HepG2 (cell line): ENCODE measurements around the gene TTBK2. TPM values are rescaled to one million over a fixed set of nuclear protein-coding genes. Genes with fewer than 3 reads are reported as not detected.
"Not testable (repeated sequence)": the region's sequence is repeated elsewhere in the genome, so short reads cannot be mapped to it uniquely, and the experiment has no call there.

ENCODE experiments used
- ATAC-seq: fragments of 200-7000 bp; cut with Tn5 transposase; 3 replicates; pipeline ENCODE4 v1.9.1; 2020; ENCODE audit warnings: mild to moderate bottlenecking, moderate library complexity
- BruUV-seq: library from RNA; stranded (reverse); fragments of 400-500 nt; replicated peaks from 2 replicates; lab custom pipeline; 2021; lab: Mats Ljungman, UMichigan
- CTCF ChIA-PET: fragments of 300-600 bp; formaldehyde crosslinking; extraction: SDS; loops from one replicate; lab custom pipeline; 2021; ENCODE audit warnings: low total read pairs, inconsistent platforms, low intra/inter-chr PET ratio; lab: Yijun Ruan, JAX
- POLR2A ChIA-PET: fragments of 350-600 bp; sonication (Branson Sonifier 250); formaldehyde crosslinking; loops from one replicate; lab custom pipeline; 2020; ENCODE audit warnings: antibody characterized with exemption, inconsistent platforms; lab: Yijun Ruan, JAX
- DNase-seq: peaks from one replicate; pipeline ENCODE4 v3.0.0-alpha.2; 2015; ENCODE audit warnings: low spot score
- FAIRE-seq: peaks from 3 replicates; lab custom pipeline; 2011; peaks lifted over from hg19 to GRCh38; lab: Jason Lieb, UNC
- H2AFZ ChIP-seq: one replicate; pipeline ENCODE4 v1.6.1; 2011; ENCODE audit warnings: low read length, inconsistent platforms
- H3K27ac ChIP-seq: fragments of 300-600 bp; 3 replicates; pipeline ENCODE4 v1.8.0; 2011; ENCODE audit warnings: mixed run types, mild to moderate bottlenecking, mixed read lengths, low read length, inconsistent platforms; ENCODE audit not compliant: insufficient read depth; ENCODE audit errors: extremely low read length
- H3K27me3 ChIP-seq, 2 experiments: fragments of 200-600 bp in 1 of 2; 2 replicates in 1 of 2; 3 replicates in 1 of 2; pipeline versions ENCODE4 v1.6.0 to v1.8.0; 2011; ENCODE audit warnings: low read length in 2 of 2, mild to moderate bottlenecking in 2 of 2, moderate library complexity in 2 of 2, inconsistent platforms in 1 of 2; ENCODE audit not compliant: insufficient read depth in 2 of 2, control insufficient read depth in 1 of 2
- H3K36me3 ChIP-seq, 2 experiments: fragments of 200-600 bp in 1 of 2; replicated peaks in 1 of 2; 2 replicates in 1 of 2; 3 replicates in 1 of 2; pipeline versions ENCODE4 v1.5.1 to v1.8.0; 2011; ENCODE audit warnings: low read length in 2 of 2, inconsistent platforms in 1 of 2; ENCODE audit not compliant: insufficient read depth in 2 of 2, control insufficient read depth in 1 of 2
- H3K4me1 ChIP-seq: 2 replicates; pipeline ENCODE4 v1.5.1; 2012; ENCODE audit warnings: low read length, inconsistent platforms; ENCODE audit not compliant: insufficient read depth
- H3K4me2 ChIP-seq: 2 replicates; pipeline ENCODE4 v1.6.0; 2011; ENCODE audit warnings: low read depth, low read length, inconsistent platforms
- H3K4me3 ChIP-seq, 3 experiments: fragments of 200-600 bp in 1 of 3; sonication (generic), shearing (Covaris generic) in 1 of 3; replicated peaks in 1 of 3; 2 replicates each; pipeline ENCODE4 v1.5.1; 2011 to 2016; ENCODE audit warnings: low read length in 3 of 3, inconsistent platforms in 2 of 3, low read depth in 2 of 3, mild to moderate bottlenecking in 2 of 3, control low read depth in 1 of 3, mixed read lengths in 1 of 3; ENCODE audit not compliant: insufficient read depth in 1 of 3
- H3K79me2 ChIP-seq: one replicate; pipeline ENCODE4 v1.6.1; 2011; ENCODE audit warnings: low read length, inconsistent platforms; ENCODE audit not compliant: insufficient read depth
- H3K9ac ChIP-seq: 2 replicates; pipeline ENCODE4 v1.6.0; 2011; ENCODE audit warnings: mild to moderate bottlenecking, low read depth, low read length, inconsistent platforms; ENCODE audit not compliant: insufficient read depth
- H3K9me3 ChIP-seq: 2 replicates; pipeline ENCODE4 v1.5.1; 2012; ENCODE audit warnings: mild to moderate bottlenecking, low read length
- H4K20me1 ChIP-seq: 2 replicates; pipeline ENCODE4 v1.6.0; 2011; ENCODE audit warnings: inconsistent platforms, mild to moderate bottlenecking, low read length, moderate library complexity; ENCODE audit not compliant: insufficient read depth
- FOSL1 ChIP-seq: sonication (generic); formaldehyde crosslinking; IDR thresholded peaks from 2 replicates; pipeline ENCODE4 v1.9.0; 2021; ENCODE audit warnings: missing genetic modification reagents, borderline replicate concordance
- HHEX ChIP-seq: IDR thresholded peaks from 2 replicates; pipeline ENCODE4 v1.6.1; 2016; ENCODE audit warnings: control low read depth
- HOXA3 ChIP-seq: sonication (generic); formaldehyde crosslinking; IDR thresholded peaks from 2 replicates; pipeline ENCODE4 v1.5.0; 2020; ENCODE audit warnings: missing genetic modification reagents
- TBP ChIP-seq: sonication (generic); formaldehyde crosslinking; IDR thresholded peaks from 2 replicates; pipeline ENCODE4 v1.5.0; 2020; ENCODE audit warnings: missing genetic modification reagents
- THYN1 ChIP-seq: sonication (generic); formaldehyde crosslinking; IDR thresholded peaks from 2 replicates; pipeline ENCODE4 v1.8.1; 2023; ENCODE audit warnings: low read depth, mild to moderate bottlenecking, moderate library complexity, missing genetic modification reagents, borderline replicate concordance
- XBP1 ChIP-seq: sonication (generic); formaldehyde crosslinking; IDR thresholded peaks from 2 replicates; pipeline ENCODE4 v1.5.0; 2020; ENCODE audit warnings: missing genetic modification reagents
- ZMYM4 ChIP-seq: sonication (generic); formaldehyde crosslinking; IDR thresholded peaks from 2 replicates; pipeline ENCODE4 v1.8.1; 2023; ENCODE audit warnings: mild to moderate bottlenecking, missing genetic modification reagents
- ZNF563 ChIP-seq: sonication (generic); formaldehyde crosslinking; IDR thresholded peaks from 2 replicates; pipeline ENCODE4 v1.8.0; 2022; ENCODE audit warnings: mild to moderate bottlenecking, moderate library complexity, missing genetic modification reagents
- ZNF570 ChIP-seq: sonication (generic); formaldehyde crosslinking; IDR thresholded peaks from 2 replicates; pipeline ENCODE4 v1.4.0; 2020; ENCODE audit warnings: mild to moderate bottlenecking, missing genetic modification reagents, borderline replicate concordance
- WGBS: methylation state at CpG from one replicate; pipeline ENCODE4 v1.1.6; 2017; ENCODE audit warnings: low lambda C conversion rate; 5-methylcytosine and 5-hydroxymethylcytosine counted together
- in situ Hi-C: cut with HindIII; loops from 2 replicates; pipeline ENCODE4 v1.10.0; 2017; ENCODE audit warnings: low pct_unique_long_range_greater_than_20kb; ENCODE audit not compliant: extremely low pct_ligation_motif_present
- intact Hi-C: fragments of 100-400 bp; cut with micrococcal nuclease; formaldehyde crosslinking; loops from one replicate; pipeline ENCODE4 v1.10.0; 2022; ENCODE audit not compliant: unreplicated experiment
- polyA plus RNA-seq, 8 experiments: library from polyadenylated mRNA; depleted of rRNA in 3 of 8; stranded (reverse) in 7 of 8; unstranded in 1 of 8; fragments of >200 nt; fragmentation: Illumina TruSeq in 4 of 8; extraction: Trizol in 4 of 8; gene quantifications; 2 replicates each; pipeline versions ENCODE4 v1.2.1 to v1.2.3, GENCODE V29; 2011 to 2016; ENCODE audit warnings: low read depth in 4 of 8, missing spikeins in 1 of 8, mixed read lengths in 1 of 8; ENCODE audit not compliant: insufficient read depth in 1 of 8
- total RNA-seq, 5 experiments: library from RNA; depleted of rRNA; stranded (reverse); fragments of >200 nt; fragmentation: Illumina TruSeq; extraction: Trizol; gene quantifications; 2 replicates each; pipeline ENCODE4 v1.2.3, GENCODE V29; 2016; ENCODE audit warnings: low read depth in 1 of 5
- TF ChIP-seq, protein P1 (sequence below): sonication (generic); formaldehyde crosslinking; IDR thresholded peaks from 2 replicates; pipeline ENCODE4 v1.4.0; 2020; ENCODE audit warnings: missing genetic modification reagents, low read depth, mild to moderate bottlenecking, borderline replicate concordance
- TF ChIP-seq, protein P2 (sequence below): sonication (generic); formaldehyde crosslinking; conservative IDR thresholded peaks from 2 replicates; pipeline ENCODE4 v1.4.0; 2020; ENCODE audit warnings: missing genetic modification reagents

The TTBK2 gene
- total and polyA plus RNA-seq, 2 of the 13 experiments (the other 11 are each of a cell fraction or from before 2014, with no cell fraction given): 5.1 to 7.4 TPM

DNA sequence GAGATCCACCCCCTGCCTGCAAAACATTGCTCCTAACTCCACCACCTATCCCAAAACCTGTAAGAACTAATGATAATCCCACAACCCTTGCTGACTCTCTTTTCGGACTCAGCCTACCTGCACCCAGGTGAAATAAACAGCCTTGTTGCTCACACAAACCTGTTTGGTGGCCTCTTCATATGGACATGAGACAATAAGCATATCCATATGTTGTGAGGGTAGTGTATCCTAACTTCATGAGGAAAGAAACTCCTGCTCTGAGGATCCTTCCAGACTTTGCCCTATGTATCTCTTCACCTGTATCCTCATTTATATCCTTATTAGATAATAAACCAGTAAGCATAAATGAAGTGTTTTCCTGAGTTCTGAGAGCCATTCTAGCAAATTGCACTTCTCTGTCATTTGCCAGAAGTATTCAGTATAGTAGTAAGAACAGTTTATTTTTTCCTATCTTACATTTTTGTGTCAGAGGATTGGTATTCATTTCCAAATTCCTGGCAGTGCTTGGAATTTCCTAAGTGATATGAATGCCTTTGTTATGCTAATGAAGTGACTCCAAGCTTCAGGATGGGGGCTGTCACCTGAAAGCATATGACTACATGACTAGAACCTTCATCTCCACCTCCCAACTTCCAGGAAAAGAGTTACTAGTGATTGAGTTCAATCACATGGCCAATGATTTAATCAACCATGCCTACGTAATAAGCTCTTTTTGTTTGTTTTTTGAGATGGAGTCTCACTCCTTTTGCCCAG is 30.2 kb downstream of the TTBK2 start:
- ATAC-seq (no peak), FAIRE-seq (no peak), DNase-seq (peak; percentile 16)
- H3K27me3 ChIP-seq: no peaks in the 10 kb centered on the region
- no peak overlapping the region for H3K4me3 ChIP-seq
- 88% methylated on average over 2 of the region's 2 CpGs for WGBS
- no peaks in the 10 kb centered on the region for H3K4me1 ChIP-seq
- no peak overlapping the region for H2AFZ ChIP-seq
- no peaks in the 10 kb centered on the region for H3K36me3 ChIP-seq
- no peak overlapping the region for H3K9ac ChIP-seq
- in situ Hi-C loops: no loop called here
- no peaks in the 10 kb centered on the region for H3K9me3 ChIP-seq
- no TSS peak for BruUV-seq
- POLR2A ChIA-PET: no interaction called here
- TF ChIP-seq, protein P1, sequence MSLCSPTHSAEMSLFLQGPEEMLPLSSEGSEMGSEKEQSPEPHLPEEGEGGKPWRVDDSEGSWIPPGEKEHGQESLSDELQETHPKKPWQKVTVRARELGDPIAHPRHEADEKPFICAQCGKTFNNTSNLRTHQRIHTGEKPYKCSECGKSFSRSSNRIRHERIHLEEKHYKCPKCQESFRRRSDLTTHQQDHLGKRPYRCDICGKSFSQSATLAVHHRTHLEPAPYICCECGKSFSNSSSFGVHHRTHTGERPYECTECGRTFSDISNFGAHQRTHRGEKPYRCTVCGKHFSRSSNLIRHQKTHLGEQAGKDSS (CRISPR knock-in tag): no peak
- no peak for TF ChIP-seq FOSL1 (CRISPR knock-in tag)
- TF ChIP-seq, protein P2, sequence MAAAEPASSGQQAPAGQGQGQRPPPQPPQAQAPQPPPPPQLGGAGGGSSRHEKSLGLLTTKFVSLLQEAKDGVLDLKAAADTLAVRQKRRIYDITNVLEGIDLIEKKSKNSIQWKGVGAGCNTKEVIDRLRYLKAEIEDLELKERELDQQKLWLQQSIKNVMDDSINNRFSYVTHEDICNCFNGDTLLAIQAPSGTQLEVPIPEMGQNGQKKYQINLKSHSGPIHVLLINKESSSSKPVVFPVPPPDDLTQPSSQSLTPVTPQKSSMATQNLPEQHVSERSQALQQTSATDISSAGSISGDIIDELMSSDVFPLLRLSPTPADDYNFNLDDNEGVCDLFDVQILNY: no peak
- TF ChIP-seq THYN1 (CRISPR knock-in tag): no peak
- no peak for TF ChIP-seq HHEX
- TF ChIP-seq ZNF570: no peak
- TF ChIP-seq ZNF563 (CRISPR knock-in tag): no peak
- no peak for TF ChIP-seq XBP1
- TF ChIP-seq TBP (CRISPR knock-in tag): no peak
- no peak for TF ChIP-seq ZMYM4
- no peak for TF ChIP-seq HOXA3 (CRISPR knock-in tag)
- CTCF ChIA-PET: no interaction called here
- no peak overlapping the region for H3K4me2 ChIP-seq
- no peaks in the 10 kb centered on the region for H4K20me1 ChIP-seq
- intact Hi-C loops: no loop called here
- no peaks in the 10 kb centered on the region for H3K79me2 ChIP-seq
- H3K27ac ChIP-seq: no peak overlapping the region

DNA sequence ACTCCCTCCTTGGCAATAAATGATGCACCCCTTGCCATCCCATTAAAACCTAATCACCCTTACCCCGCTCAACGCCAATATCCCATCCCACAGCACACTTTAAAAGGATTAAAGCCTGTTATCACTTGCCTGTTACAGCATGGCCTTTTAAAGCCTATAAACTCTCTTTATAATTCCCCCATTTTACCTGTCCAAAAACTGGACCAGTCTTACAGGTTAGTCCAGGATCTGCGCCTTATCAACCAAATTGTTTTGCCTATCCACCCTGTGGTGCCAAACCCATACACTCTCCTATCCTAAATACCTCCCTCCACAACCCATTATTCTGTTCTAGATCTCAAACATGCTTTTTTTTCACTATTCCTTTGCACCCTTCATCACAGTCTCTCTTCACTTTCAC is 33.2 kb downstream of the TTBK2 start:
- intact Hi-C loops, FAIRE-seq, H3K9me3 ChIP-seq, BruUV-seq, H3K27me3 ChIP-seq, CTCF ChIA-PET, H3K4me2 ChIP-seq, H3K27ac ChIP-seq, H3K9ac ChIP-seq, H4K20me1 ChIP-seq, H3K4me3 ChIP-seq, POLR2A ChIA-PET, H3K4me1 ChIP-seq, ATAC-seq, H3K36me3 ChIP-seq, H3K79me2 ChIP-seq, in situ Hi-C loops, DNase-seq, H2AFZ ChIP-seq: not testable (repeated sequence)
- 98% methylated on average over 3 of the region's 3 CpGs for WGBS
